ENCODE results near the gene STXBP1. TPM values are rescaled to one million over a fixed set of nuclear protein-coding genes. Genes with fewer than 3 reads are reported as not detected.

Gene STXBP1
- total and polyA plus RNA-seq, 8 donors = 5.2 to 77.7 (median 17.6) TPM

DNA sequence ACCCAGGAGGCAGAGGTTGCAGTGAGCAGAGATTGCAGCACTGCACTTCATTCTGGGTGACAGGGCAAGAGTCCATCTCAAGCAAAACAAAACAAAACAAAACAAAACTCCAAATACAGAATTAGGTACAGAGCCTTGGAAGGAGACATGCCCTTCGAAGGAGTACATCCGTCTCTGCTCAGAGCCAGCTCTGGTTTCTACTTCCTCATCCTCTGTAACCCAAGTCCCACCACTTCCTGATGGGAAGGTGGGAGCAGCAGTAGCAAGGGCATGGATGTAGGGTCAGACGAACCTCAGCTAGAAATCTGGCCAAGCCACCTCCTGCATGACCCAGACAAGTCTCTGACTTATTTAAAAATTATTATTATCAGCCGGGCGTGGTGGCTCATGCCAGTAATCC is 16.5 kb upstream of the STXBP1 start:
- 64 to 73% (median 66%) methylated on average over 5 of the region's 5 CpGs for WGBS, 5 donors
- Histone ChIP-seq H3K4me3 (no peak overlapping the region), H3K9me3 (no peaks in the 10 kb centered on the region), H3K4me1 (no peaks in the 10 kb centered on the region), H3K36me3 (no peaks in the 10 kb centered on the region), H3K27ac (no peak overlapping the region), H3K27me3 (no peaks in the 10 kb centered on the region)
- TF ChIP-seq, protein P1, sequence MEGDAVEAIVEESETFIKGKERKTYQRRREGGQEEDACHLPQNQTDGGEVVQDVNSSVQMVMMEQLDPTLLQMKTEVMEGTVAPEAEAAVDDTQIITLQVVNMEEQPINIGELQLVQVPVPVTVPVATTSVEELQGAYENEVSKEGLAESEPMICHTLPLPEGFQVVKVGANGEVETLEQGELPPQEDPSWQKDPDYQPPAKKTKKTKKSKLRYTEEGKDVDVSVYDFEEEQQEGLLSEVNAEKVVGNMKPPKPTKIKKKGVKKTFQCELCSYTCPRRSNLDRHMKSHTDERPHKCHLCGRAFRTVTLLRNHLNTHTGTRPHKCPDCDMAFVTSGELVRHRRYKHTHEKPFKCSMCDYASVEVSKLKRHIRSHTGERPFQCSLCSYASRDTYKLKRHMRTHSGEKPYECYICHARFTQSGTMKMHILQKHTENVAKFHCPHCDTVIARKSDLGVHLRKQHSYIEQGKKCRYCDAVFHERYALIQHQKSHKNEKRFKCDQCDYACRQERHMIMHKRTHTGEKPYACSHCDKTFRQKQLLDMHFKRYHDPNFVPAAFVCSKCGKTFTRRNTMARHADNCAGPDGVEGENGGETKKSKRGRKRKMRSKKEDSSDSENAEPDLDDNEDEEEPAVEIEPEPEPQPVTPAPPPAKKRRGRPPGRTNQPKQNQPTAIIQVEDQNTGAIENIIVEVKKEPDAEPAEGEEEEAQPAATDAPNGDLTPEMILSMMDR (IDR thresholded peaks at IDR 0.05) = no peak
- TF ChIP-seq POLR2AphosphoS5 (IDR thresholded peaks at IDR 0.05) (no peak), EP300 (IDR thresholded peaks at IDR 0.05) (no peak), POLR2A (IDR thresholded peaks at IDR 0.05) (no peak)
- no peak for DNase-seq
- intact Hi-C loops (cut with DNase I; ENCODE audit: low total_unique reads) = no loop called here

DNA sequence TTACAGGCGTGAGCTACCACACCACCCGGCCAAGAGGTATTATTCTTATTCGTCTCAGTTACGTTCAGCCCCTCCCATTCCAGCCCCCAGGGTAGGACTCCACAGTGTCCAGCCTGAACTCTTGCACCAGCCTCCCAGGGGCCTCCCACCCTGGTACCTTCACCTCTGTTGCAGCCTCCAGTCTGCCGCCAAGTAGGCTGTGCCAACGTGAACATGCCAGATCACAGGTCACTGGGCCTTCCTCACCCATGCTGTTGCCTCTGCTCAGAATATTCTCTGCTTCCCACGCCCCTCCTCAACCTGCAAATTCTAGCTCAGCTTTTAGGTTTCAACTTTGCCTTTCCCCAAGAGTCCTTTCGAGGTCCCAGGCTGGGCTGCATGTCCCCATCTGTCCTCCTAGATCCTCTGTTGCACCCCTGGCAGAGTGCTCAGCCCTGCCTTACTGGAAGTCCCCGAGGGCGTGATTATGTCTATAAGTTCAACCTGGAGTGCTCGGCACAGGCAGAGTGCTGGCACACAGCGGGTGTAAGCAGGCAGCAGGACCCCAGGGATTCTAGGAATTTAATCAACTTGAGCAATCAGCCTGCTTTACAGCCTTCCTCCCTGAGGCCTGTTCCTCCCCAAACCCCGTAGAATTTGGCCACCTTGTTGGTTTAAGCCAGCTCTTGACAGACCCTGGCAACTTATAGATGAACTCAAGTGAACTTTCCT is 13.1 kb upstream of the STXBP1 start:
- WGBS, 5 donors = 66 to 70% (median 68%) methylated on average over 13 of the region's 13 CpGs
- Histone ChIP-seq H3K4me1 (no peaks in the 10 kb centered on the region), H3K27ac (no peak overlapping the region), H3K36me3 (no peaks in the 10 kb centered on the region), H3K27me3 (no peaks in the 10 kb centered on the region), H3K9me3 (no peaks in the 10 kb centered on the region), H3K4me3 (no peak overlapping the region)
- TF ChIP-seq, protein P1 (IDR thresholded peaks at IDR 0.05) = no peak
- TF ChIP-seq EP300 (IDR thresholded peaks at IDR 0.05) (no peak), POLR2AphosphoS5 (IDR thresholded peaks at IDR 0.05) (no peak), POLR2A (IDR thresholded peaks at IDR 0.05) (no peak)
- intact Hi-C loops (cut with DNase I; ENCODE audit: low total_unique reads) = no loop called here
- DNase-seq = no peak

DNA sequence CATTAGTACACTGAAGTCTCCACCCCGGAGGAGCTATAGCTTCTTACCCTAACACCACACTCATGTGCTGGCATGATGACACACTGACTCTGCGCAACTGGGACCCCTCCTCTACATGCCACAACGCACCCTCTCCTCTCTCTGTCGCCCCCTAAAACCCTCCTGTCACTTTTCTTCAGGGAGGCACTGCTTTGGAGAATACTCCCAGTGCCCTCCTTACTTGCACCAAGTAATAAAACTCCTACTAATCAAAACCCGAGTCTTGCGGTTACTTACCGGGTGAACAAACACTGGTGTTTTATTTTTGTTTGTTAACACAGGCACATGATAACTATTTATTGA is 12.6 kb upstream of the STXBP1 start:
- Histone ChIP-seq H3K9me3 (no peaks in the 10 kb centered on the region), H3K4me3 (no peak overlapping the region), H3K36me3 (no peaks in the 10 kb centered on the region), H3K27me3 (no peaks in the 10 kb centered on the region), H3K27ac (no peak overlapping the region), H3K4me1 (no peaks in the 10 kb centered on the region)
- TF ChIP-seq, protein P1 (IDR thresholded peaks at IDR 0.05) = no peak
- TF ChIP-seq POLR2AphosphoS5 (IDR thresholded peaks at IDR 0.05) = no peak
- TF ChIP-seq POLR2A (IDR thresholded peaks at IDR 0.05) = no peak
- no peak for TF ChIP-seq EP300 (IDR thresholded peaks at IDR 0.05)
- intact Hi-C loops (cut with DNase I; ENCODE audit: low total_unique reads) = no loop called here
- no peak for DNase-seq
- 65 to 68% (median 67%) methylated on average over 7 of the region's 7 CpGs for WGBS, 5 donors

DNA sequence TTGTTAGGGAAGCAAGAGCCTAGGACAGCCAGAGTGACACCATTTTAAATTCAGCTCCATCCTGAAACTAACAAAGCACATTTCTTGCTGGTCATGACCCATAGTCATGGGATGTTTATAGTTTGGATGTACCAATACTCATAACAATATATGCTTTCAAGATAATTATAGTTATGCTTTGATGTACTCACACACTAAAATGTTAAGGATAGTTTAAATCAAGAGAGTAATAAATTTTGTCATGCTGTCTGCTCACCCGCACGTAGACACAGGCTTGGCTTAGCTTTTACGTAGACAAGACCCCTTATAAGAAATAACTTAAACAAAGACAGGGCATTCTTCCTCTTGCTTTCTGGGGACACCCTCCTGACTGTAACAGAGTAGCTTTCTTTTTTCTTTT is 8.9 kb upstream of the STXBP1 start:
- intact Hi-C loops (cut with DNase I; ENCODE audit: low total_unique reads) = no loop called here
- WGBS, 5 donors = 78 to 87% (median 86%) methylated on average over 3 of the region's 3 CpGs
- TF ChIP-seq EP300 (IDR thresholded peaks at IDR 0.05) (no peak), POLR2AphosphoS5 (IDR thresholded peaks at IDR 0.05) (no peak), POLR2A (IDR thresholded peaks at IDR 0.05) (no peak)
- TF ChIP-seq, protein P1 (IDR thresholded peaks at IDR 0.05) = no peak
- H3K36me3 ChIP-seq = no peaks in the 10 kb centered on the region
- H3K27me3 ChIP-seq = no peaks in the 10 kb centered on the region
- no peak overlapping the region for H3K27ac ChIP-seq
- no peak overlapping the region for H3K4me3 ChIP-seq
- H3K4me1 ChIP-seq = peaks cover 4 to 16% (median 13%) of the 10 kb centered on the region in 4 donors
- H3K9me3 ChIP-seq = no peaks in the 10 kb centered on the region
- DNase-seq = no peak

Measured in stomach (tissue), 9 donors.